K562 (cell line): Measurements from ENCODE around the gene SCFD2. TPM values are rescaled to one million over a fixed set of nuclear protein-coding genes. Genes with fewer than 3 reads are reported as not detected.

Source experiments
- BRF2 ChIP-seq: IDR thresholded peaks from 3 replicates; pipeline ENCODE4 v1.6.1; 2011; ENCODE audit warnings: borderline replicate concordance, mild to moderate bottlenecking; ENCODE audit not compliant: insufficient read length, insufficient read depth
- GTF2F1 ChIP-seq: IDR thresholded peaks from 2 replicates; pipeline ENCODE4 v1.6.1; 2011; ENCODE audit warnings: low read depth, low read length, improper control_type of control experiment
- HDGF ChIP-seq: fragments of 450-650 bp; IDR thresholded peaks from 2 replicates; pipeline ENCODE4 v1.6.1; 2016
- KLF13 ChIP-seq: fragments of 450-650 bp; IDR thresholded peaks from 2 replicates; pipeline ENCODE4 v1.6.1; 2016; ENCODE audit warnings: missing genetic modification characterization, low read depth, mild to moderate bottlenecking, missing compliant biosample characterization, moderate library complexity, borderline replicate concordance
- NBN ChIP-seq: fragments of 450-650 bp; IDR thresholded peaks from 2 replicates; pipeline ENCODE4 v1.6.1; 2016; ENCODE audit warnings: low read depth, mild to moderate bottlenecking
- RBM39 ChIP-seq: fragments of 200-400 bp; formaldehyde crosslinking; optimal IDR thresholded peaks from 2 replicates; pipeline ENCODE3; 2018; ENCODE audit warnings: low read depth, low read length
- REST ChIP-seq, 2 experiments: fragments of 450-650 bp; formaldehyde crosslinking in 1 of 2; IDR thresholded peaks; 2 replicates each; pipeline versions ENCODE4 v1.4.0 to v1.6.1; 2014 to 2020; ENCODE audit warnings: mild to moderate bottlenecking in 2 of 2, borderline replicate concordance in 1 of 2, low read depth in 1 of 2
- SIN3A ChIP-seq, 2 experiments: fragments of 150-350 bp in 1 of 2; IDR thresholded peaks; 2 replicates each; pipeline ENCODE4 v1.6.1; 2011 to 2016; ENCODE audit warnings: borderline replicate concordance in 2 of 2, low read depth in 2 of 2, low read length in 2 of 2, mild to moderate bottlenecking in 2 of 2, moderate library complexity in 2 of 2; ENCODE audit not compliant: control insufficient read depth in 1 of 2
- ZNF518B ChIP-seq: fragments of 250-450 bp; sonication (Bioruptor Pico); IDR thresholded peaks from 2 replicates; pipeline ENCODE4 v1.5.0; 2021; ENCODE audit warnings: mild to moderate bottlenecking, moderate library complexity
- ZNF707 ChIP-seq: fragments of 250-450 bp; sonication (Bioruptor Pico); conservative IDR thresholded peaks from 2 replicates; pipeline ENCODE4 v1.8.0; 2022; ENCODE audit warnings: inconsistent platforms, mild to moderate bottlenecking, moderate library complexity
- ZNF764 ChIP-seq: fragments of 250-450 bp; sonication (Bioruptor Pico); IDR thresholded peaks from 2 replicates; pipeline ENCODE4 v1.4.0; 2020; ENCODE audit warnings: low read depth, mild to moderate bottlenecking, moderate library complexity
- polyA plus RNA-seq, 8 experiments: library from polyadenylated mRNA; depleted of rRNA in 4 of 8; stranded (reverse) in 5 of 8; unstranded in 3 of 8; fragments of >200 nt; fragmentation: Nextera tagmentation in 2 of 8; fragmentation: Illumina TruSeq in 1 of 8; extraction: Ambion mirVana in 2 of 8; extraction: Trizol in 1 of 8; gene quantifications; 2 replicates each; pipeline versions ENCODE4 v1.2.1 to v1.2.3, GENCODE V29; 2011 to 2014; ENCODE audit warnings: inconsistent platforms in 1 of 8, missing spikeins in 1 of 8
- total RNA-seq, 7 experiments: library from RNA; depleted of rRNA in 6 of 7; stranded (reverse); fragments of >200 nt in 6 of 7; fragmentation: Illumina TruSeq in 2 of 7; extraction: Trizol in 2 of 7; gene quantifications; 2 replicates each; pipeline versions ENCODE4 v1.2.1 to v1.2.3, GENCODE V29; 2011 to 2021; ENCODE audit warnings: low replicate concordance in 1 of 7
- TF ChIP-seq, protein P1 (sequence below): fragments of 450-650 bp; formaldehyde crosslinking; IDR thresholded peaks from 2 replicates; pipeline ENCODE4 v1.4.0; 2020; ENCODE audit warnings: mild to moderate bottlenecking, mixed read lengths

SCFD2 gene
- total and polyA plus RNA-seq, 9 of the 15 experiments (the other 6 are each of a cell fraction or from before 2014, with no cell fraction given), result 5.7 to 30.3 (median 22.8) TPM

GRCh38 chr4:53039741-53040458 lies 326.0 kb downstream of the SCFD2 start (continued):
- no peak for TF ChIP-seq REST (IDR thresholded peaks at IDR 0.05; ENCODE audit: borderline replicate concordance)
- no peak for TF ChIP-seq REST (CRISPR knock-in tag; IDR thresholded peaks at IDR 0.05; ENCODE audit: low read depth)
- TF ChIP-seq KLF13 (tag), result no peak
- no peak for TF ChIP-seq ZNF764 (CRISPR knock-in tag)
- no peak for TF ChIP-seq NBN
- TF ChIP-seq ZNF707 (CRISPR knock-in tag), result no peak
- TF ChIP-seq, protein P1, sequence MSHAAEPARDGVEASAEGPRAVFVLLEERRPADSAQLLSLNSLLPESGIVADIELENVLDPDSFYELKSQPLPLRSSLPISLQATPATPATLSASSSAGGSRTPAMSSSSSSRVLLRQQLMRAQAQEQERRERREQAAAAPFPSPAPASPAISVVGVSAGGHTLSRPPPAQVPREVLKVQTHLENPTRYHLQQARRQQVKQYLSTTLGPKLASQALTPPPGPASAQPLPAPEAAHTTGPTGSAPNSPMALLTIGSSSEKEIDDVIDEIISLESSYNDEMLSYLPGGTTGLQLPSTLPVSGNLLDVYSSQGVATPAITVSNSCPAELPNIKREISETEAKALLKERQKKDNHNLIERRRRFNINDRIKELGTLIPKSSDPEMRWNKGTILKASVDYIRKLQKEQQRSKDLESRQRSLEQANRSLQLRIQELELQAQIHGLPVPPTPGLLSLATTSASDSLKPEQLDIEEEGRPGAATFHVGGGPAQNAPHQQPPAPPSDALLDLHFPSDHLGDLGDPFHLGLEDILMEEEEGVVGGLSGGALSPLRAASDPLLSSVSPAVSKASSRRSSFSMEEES (CRISPR knock-in tag), result no peak
- TF ChIP-seq GTF2F1, result no peak
- no peak for TF ChIP-seq HDGF
- TF ChIP-seq BRF2, result no peak
- TF ChIP-seq ZNF518B (CRISPR knock-in tag), result no peak
- no peak for TF ChIP-seq RBM39
- no peak for TF ChIP-seq SIN3A (IDR thresholded peaks at IDR 0.05; ENCODE audit: borderline replicate concordance in 2 of 2, control insufficient read depth in 1 of 2, low read depth in 2 of 2, low read length in 2 of 2)
